A549 (cell line): Measurements from ENCODE around the gene ABCA1. TPM values are rescaled to one million over a fixed set of nuclear protein-coding genes. Genes with fewer than 3 reads are reported as not detected.

Source experiments
- ATAC-seq, 2 experiments: fragments of 200-7000 bp in 1 of 2; fragments of >200 bp in 1 of 2; cut with Nextera tagmentation in 1 of 2; cut with Tn5 transposase in 1 of 2; 3 replicates each; pipeline versions ENCODE4 v1.8.0 to v1.9.1; 2018 to 2020; ENCODE audit warnings: mild to moderate bottlenecking in 1 of 2, moderate library complexity in 1 of 2
- CTCF ChIA-PET: fragments of 300-600 bp; sonication (Branson Sonifier 250); formaldehyde crosslinking; extraction: SDS; loops from one replicate; lab custom pipeline; 2021; ENCODE audit warnings: antibody characterized with exemption, inconsistent platforms; lab: Yijun Ruan, JAX
- POLR2A ChIA-PET: fragments of 350-600 bp; formaldehyde crosslinking; extraction: SDS; loops from one replicate; lab custom pipeline; 2021; ENCODE audit warnings: antibody characterized with exemption, inconsistent platforms; lab: Yijun Ruan, JAX
- DNase-seq, 2 experiments: peaks; one replicate each; pipeline versions ENCODE4 v3.0.0 to v3.0.0-alpha.2; 2011 to 2016; ENCODE audit warnings: low read depth in 1 of 2, low spot score in 1 of 2
- FAIRE-seq: peaks from 2 replicates; lab custom pipeline; 2011; peaks lifted over from hg19 to GRCh38; lab: Jason Lieb, UNC
- H3K27ac ChIP-seq, 2 experiments: fragments of >200 bp; sonication (Bioruptor Twin); formaldehyde crosslinking; 3 replicates each; pipeline ENCODE4 v1.5.1; 2016 to 2017
- H3K4me1 ChIP-seq: fragments of >200 bp; sonication (Bioruptor Twin); formaldehyde crosslinking; 3 replicates; pipeline ENCODE4 v1.6.1; 2016
- H3K4me2 ChIP-seq: fragments of >200 bp; sonication (Bioruptor Twin); formaldehyde crosslinking; 3 replicates; pipeline ENCODE4 v1.6.1; 2016
- H3K4me3 ChIP-seq: fragments of >200 bp; sonication (Bioruptor Twin); formaldehyde crosslinking; 3 replicates; pipeline ENCODE4 v1.5.1; 2016
- H3K9me3 ChIP-seq: fragments of >200 bp; sonication (Bioruptor Twin); formaldehyde crosslinking; 3 replicates; pipeline ENCODE4 v1.6.1; 2016
- ATOH8 ChIP-seq: fragments of 250-450 bp; sonication (Bioruptor Pico); IDR thresholded peaks from 2 replicates; pipeline ENCODE4 v1.5.0; 2020; ENCODE audit warnings: low read depth, mild to moderate bottlenecking, moderate library complexity
- CBX8 ChIP-seq: fragments of 200-600 bp; sonication (generic); IDR thresholded peaks from 2 replicates; pipeline ENCODE4 v1.6.1; 2016
- ESRRA ChIP-seq: fragments of 150-350 bp; IDR thresholded peaks from 2 replicates; pipeline ENCODE4 v1.6.1; 2014; ENCODE audit warnings: mild to moderate bottlenecking, low read length, borderline replicate concordance
- FOSB ChIP-seq: fragments of 250-450 bp; sonication (Bioruptor Pico); IDR thresholded peaks from 2 replicates; pipeline ENCODE4 v1.5.0; 2020; ENCODE audit warnings: mild to moderate bottlenecking, moderate library complexity
- HES2 ChIP-seq: fragments of >200 bp; sonication (Bioruptor Twin); formaldehyde crosslinking; IDR thresholded peaks from 2 replicates; pipeline ENCODE4 v1.6.1; 2016
- HOXA7 ChIP-seq: fragments of 250-450 bp; sonication (Bioruptor Pico); IDR thresholded peaks from 2 replicates; pipeline ENCODE4 v1.5.0; 2020; ENCODE audit warnings: mild to moderate bottlenecking, moderate library complexity
- HOXB13 ChIP-seq: fragments of 250-450 bp; sonication (Bioruptor Pico); IDR thresholded peaks from 2 replicates; pipeline ENCODE4 v1.5.0; 2020; ENCODE audit warnings: low read depth, mild to moderate bottlenecking, moderate library complexity
- JUN ChIP-seq, 2 experiments: fragments of >200 bp; sonication (Bioruptor Twin); formaldehyde crosslinking; IDR thresholded peaks; 2 replicates in 1 of 2; 3 replicates in 1 of 2; pipeline ENCODE4 v1.6.1; 2016 to 2017
- JUNB ChIP-seq: fragments of >200 bp; sonication (Bioruptor Twin); formaldehyde crosslinking; IDR thresholded peaks from 2 replicates; pipeline ENCODE4 v1.6.1; 2016
- KDM1A ChIP-seq: fragments of 200-600 bp; sonication (generic); IDR thresholded peaks from 2 replicates; pipeline ENCODE4 v1.6.1; 2016; ENCODE audit warnings: low read depth, mild to moderate bottlenecking
- MAFK ChIP-seq: fragments of 450-650 bp; IDR thresholded peaks from 2 replicates; pipeline ENCODE4 v1.6.1; 2014; ENCODE audit not compliant: partially characterized antibody
- NFE2L2 ChIP-seq: fragments of 150-350 bp; conservative IDR thresholded peaks from 2 replicates; pipeline ENCODE4 v1.6.1; 2014; ENCODE audit warnings: low read length
- PBX3 ChIP-seq: IDR thresholded peaks from 2 replicates; pipeline ENCODE4 v1.6.1; 2012
- POLR2A ChIP-seq: IDR thresholded peaks from 2 replicates; pipeline ENCODE4 v1.6.1; 2012; ENCODE audit warnings: mild to moderate bottlenecking, low read length
- RARB ChIP-seq: fragments of 250-450 bp; sonication (Bioruptor Pico); IDR thresholded peaks from 2 replicates; pipeline ENCODE4 v1.8.0; 2021; ENCODE audit warnings: mild to moderate bottlenecking, moderate library complexity
- SMC3 ChIP-seq: fragments of >200 bp; sonication (Bioruptor Twin); formaldehyde crosslinking; IDR thresholded peaks from 3 replicates; pipeline ENCODE4 v1.6.1; 2018; ENCODE audit warnings: inconsistent platforms
- USF2 ChIP-seq: fragments of 450-650 bp; IDR thresholded peaks from 2 replicates; pipeline ENCODE4 v1.6.1; 2014; ENCODE audit warnings: antibody characterized with exemption
- ZNF302 ChIP-seq: fragments of 250-450 bp; sonication (Bioruptor Pico); IDR thresholded peaks from 2 replicates; pipeline ENCODE4 v1.9.0; 2021; ENCODE audit warnings: inconsistent platforms, mild to moderate bottlenecking, moderate library complexity
- WGBS: methylation state at CpG from one replicate; pipeline ENCODE4 v1.1.6; 2017; ENCODE audit errors: missing lambda C conversion rate; 5-methylcytosine and 5-hydroxymethylcytosine counted together
- polyA plus RNA-seq, 4 experiments: library from polyadenylated mRNA; depleted of rRNA in 3 of 4; stranded (reverse); fragments of >200 nt; fragmentation: RNase III in 1 of 4; extraction: RNeasy Plus Mini Kit Qiagen cat#74134 plus additional on column Dnase treatment in 1 of 4; gene quantifications; 2 replicates in 3 of 4; 3 replicates in 1 of 4; pipeline ENCODE4 v1.2.3, GENCODE V29; 2011 to 2017
- TF ChIP-seq, protein P1 (sequence below): fragments of 250-450 bp; sonication (Bioruptor Pico); IDR thresholded peaks from 2 replicates; pipeline ENCODE4 v1.5.0; 2021; ENCODE audit warnings: mild to moderate bottlenecking, moderate library complexity, borderline replicate concordance
- TF ChIP-seq, protein P2 (sequence below): fragments of 200-600 bp; sonication (generic); IDR thresholded peaks from 2 replicates; pipeline ENCODE4 v1.6.1; 2016; ENCODE audit warnings: antibody characterized with exemption, mild to moderate bottlenecking, moderate library complexity

ABCA1 gene
- polyA plus RNA-seq, 2 of the 4 experiments (the other 2 are of a cell fraction) = 3.6 to 12.0 TPM

- TF ChIP-seq PBX3 (no peak), ATOH8 (CRISPR knock-in tag) (no peak), SMC3 (no peak)
Measured at GRCh38 chr9:104872656-104873488, 55.1 kb downstream of the ABCA1 start (continued).

DNA sequence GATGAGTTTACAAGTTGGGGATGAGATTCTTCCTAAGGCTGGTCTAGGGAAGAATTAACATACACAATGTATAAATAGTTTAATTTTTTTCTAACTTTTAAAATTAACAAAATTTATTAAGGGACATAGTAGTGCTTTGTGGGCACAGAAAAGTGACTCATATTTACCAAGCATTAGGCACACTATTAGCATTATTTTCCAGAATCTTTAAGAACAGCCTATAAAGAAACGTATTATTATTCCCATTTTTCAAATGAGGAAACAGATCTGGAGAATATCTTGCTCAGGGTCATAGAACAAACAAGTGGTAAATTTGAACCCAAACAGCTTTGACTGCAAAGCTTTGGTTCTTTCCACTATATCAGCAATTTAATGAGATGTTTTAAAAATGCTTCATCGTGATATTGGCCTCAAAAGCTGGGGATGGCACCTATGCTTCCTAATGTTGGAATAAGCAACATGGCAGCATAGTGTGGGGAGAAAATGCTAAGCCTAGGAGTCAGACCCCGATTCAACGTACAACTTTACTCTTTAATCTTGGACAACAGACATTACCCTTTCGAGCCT, 55.9 kb downstream of the ABCA1 start:
- WGBS = 72% methylated on average over 5 of the region's 5 CpGs
- CTCF ChIA-PET = interaction anchor here (3.5 kb wide), 1 partner anchor 10 kb away, joined by 40 read pairs; no protein-coding TSS in a partner anchor
- peaks cover 51% of the 10 kb centered on the region for H3K4me1 ChIP-seq
- no peak for ATAC-seq
- TF ChIP-seq MAFK (peak; percentile 65), PBX3 (no peak), ATOH8 (CRISPR knock-in tag) (no peak), JUNB (0 out of 2 replicates have a peak, but pooled peaks have one; percentile 11), ESRRA (no peak), POLR2A (no peak)
- H3K4me3 ChIP-seq = no peak overlapping the region
- no peak for FAIRE-seq
- DNase-seq = no peak
- POLR2A ChIA-PET = no interaction called here
- H3K4me2 ChIP-seq = peak overlapping the region; percentile 62; the same call in 2 of the 3 replicates
- H3K9me3 ChIP-seq = no peaks in the 10 kb centered on the region
- peak overlapping the region; percentile 73 to 82 for H3K27ac ChIP-seq

GRCh38 chr9:104869811-104870210, 58.1 kb downstream of the ABCA1 start:
- ATAC-seq (no peak), DNase-seq (no peak), FAIRE-seq (no peak)
- Histone ChIP-seq H3K27ac (peak overlapping the region; percentile 67 to 83), H3K4me1 (peaks cover 59% of the 10 kb centered on the region), H3K9me3 (no peaks in the 10 kb centered on the region), H3K4me2 (peak overlapping the region; percentile 54; the same call in 2 of the 3 replicates), H3K4me3 (no peak overlapping the region)
- no peak for TF ChIP-seq NFE2L2
- no peak for TF ChIP-seq RARB (CRISPR knock-in tag)
- TF ChIP-seq FOSB (CRISPR knock-in tag) = no peak
- no peak for TF ChIP-seq KDM1A
- TF ChIP-seq ZNF302 (CRISPR knock-in tag) = no peak
- no peak for TF ChIP-seq HOXA7
- TF ChIP-seq, protein P1, sequence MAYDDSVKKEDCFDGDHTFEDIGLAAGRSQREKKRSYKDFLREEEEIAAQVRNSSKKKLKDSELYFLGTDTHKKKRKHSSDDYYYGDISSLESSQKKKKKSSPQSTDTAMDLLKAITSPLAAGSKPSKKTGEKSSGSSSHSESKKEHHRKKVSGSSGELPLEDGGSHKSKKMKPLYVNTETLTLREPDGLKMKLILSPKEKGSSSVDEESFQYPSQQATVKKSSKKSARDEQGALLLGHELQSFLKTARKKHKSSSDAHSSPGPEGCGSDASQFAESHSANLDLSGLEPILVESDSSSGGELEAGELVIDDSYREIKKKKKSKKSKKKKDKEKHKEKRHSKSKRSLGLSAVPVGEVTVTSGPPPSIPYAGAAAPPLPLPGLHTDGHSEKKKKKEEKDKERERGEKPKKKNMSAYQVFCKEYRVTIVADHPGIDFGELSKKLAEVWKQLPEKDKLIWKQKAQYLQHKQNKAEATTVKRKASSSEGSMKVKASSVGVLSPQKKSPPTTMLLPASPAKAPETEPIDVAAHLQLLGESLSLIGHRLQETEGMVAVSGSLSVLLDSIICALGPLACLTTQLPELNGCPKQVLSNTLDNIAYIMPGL = no peak
- TF ChIP-seq CBX8 = no peak
- TF ChIP-seq HOXB13 (CRISPR knock-in tag) = no peak
- TF ChIP-seq, protein P2, sequence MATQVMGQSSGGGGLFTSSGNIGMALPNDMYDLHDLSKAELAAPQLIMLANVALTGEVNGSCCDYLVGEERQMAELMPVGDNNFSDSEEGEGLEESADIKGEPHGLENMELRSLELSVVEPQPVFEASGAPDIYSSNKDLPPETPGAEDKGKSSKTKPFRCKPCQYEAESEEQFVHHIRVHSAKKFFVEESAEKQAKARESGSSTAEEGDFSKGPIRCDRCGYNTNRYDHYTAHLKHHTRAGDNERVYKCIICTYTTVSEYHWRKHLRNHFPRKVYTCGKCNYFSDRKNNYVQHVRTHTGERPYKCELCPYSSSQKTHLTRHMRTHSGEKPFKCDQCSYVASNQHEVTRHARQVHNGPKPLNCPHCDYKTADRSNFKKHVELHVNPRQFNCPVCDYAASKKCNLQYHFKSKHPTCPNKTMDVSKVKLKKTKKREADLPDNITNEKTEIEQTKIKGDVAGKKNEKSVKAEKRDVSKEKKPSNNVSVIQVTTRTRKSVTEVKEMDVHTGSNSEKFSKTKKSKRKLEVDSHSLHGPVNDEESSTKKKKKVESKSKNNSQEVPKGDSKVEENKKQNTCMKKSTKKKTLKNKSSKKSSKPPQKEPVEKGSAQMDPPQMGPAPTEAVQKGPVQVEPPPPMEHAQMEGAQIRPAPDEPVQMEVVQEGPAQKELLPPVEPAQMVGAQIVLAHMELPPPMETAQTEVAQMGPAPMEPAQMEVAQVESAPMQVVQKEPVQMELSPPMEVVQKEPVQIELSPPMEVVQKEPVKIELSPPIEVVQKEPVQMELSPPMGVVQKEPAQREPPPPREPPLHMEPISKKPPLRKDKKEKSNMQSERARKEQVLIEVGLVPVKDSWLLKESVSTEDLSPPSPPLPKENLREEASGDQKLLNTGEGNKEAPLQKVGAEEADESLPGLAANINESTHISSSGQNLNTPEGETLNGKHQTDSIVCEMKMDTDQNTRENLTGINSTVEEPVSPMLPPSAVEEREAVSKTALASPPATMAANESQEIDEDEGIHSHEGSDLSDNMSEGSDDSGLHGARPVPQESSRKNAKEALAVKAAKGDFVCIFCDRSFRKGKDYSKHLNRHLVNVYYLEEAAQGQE = no peak
- TF ChIP-seq HES2 = no peak
- no peak for TF ChIP-seq JUN (IDR thresholded peaks at IDR 0.05)
- TF ChIP-seq USF2 = no peak
- ChIA-PET CTCF (interaction anchor here (1.2 to 1.5 kb wide), 2 partner anchors 33 to 545 kb away, joined by 5 to 8 read pairs; no protein-coding TSS in a partner anchor), POLR2A (interaction anchor here (1.3 to 1.8 kb wide), 2 partner anchors 58 to 99 kb away, joined by 6 to 8 read pairs; partner anchors contain the start of gene ABCA1)
- WGBS = 68% methylated on average over 1 of the region's 1 CpG
